H1 (cell line): ENCODE measurements around the gene TEX35. TPM values are rescaled to one million over a fixed set of nuclear protein-coding genes. Genes with fewer than 3 reads are reported as not detected.

ENCODE experiments used
- ATF2 ChIP-seq: IDR thresholded peaks from 2 replicates; pipeline ENCODE4 v1.6.1; 2012; ENCODE audit warnings: low read length, inconsistent platforms
- CEBPB ChIP-seq: IDR thresholded peaks from 2 replicates; pipeline ENCODE4 v1.6.1; 2012; ENCODE audit warnings: low read depth, low read length
- polyA plus RNA-seq, 7 experiments: library from polyadenylated mRNA; depleted of rRNA in 3 of 7; stranded (reverse) in 5 of 7; unstranded in 2 of 7; fragments of >200 nt in 5 of 7; fragments of 200-250 nt in 2 of 7; gene quantifications; 1 replicate in 5 of 7; 2 replicates in 1 of 7; 4 replicates in 1 of 7; pipeline versions ENCODE4 v1.2.1 to v1.2.3, GENCODE V29; 2011 to 2013; ENCODE audit warnings: missing spikeins in 2 of 7, mixed read lengths in 2 of 7
- total RNA-seq: library from RNA; stranded (reverse); fragmentation: NEBNext Ultra II Directional; extraction: Animal tissue kit (Norgen Biotek cat#: 25700); gene quantifications from 2 replicates; pipeline ENCODE4 v1.2.1, GENCODE V29; 2021

The TEX35 gene
- total and polyA plus RNA-seq, 2 of the 8 experiments (the other 6 are each of a cell fraction or from before 2014, with no cell fraction given), result 0.03 TPM; not detected in 1

DNA sequence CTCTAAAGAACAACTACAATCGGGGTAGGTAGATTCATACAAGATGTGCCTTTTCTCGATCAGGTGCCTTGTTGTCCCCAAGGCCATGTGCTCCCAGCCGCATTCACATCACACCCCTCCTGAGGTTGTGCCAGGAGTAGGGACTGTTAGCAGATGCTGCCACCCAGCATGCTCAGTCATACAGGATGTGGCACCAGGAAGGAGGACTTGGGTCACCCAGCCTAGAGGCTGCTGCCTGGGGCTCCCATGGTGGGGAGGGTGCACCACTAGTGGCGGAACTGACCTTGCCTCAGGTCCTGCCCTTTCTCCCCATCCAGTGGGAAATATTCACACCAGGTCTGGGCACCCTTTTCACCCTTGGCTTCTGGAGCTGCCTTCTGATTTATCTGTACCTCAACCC lies 8.3 kb downstream of the TEX35 start (continued):
- TF ChIP-seq ATF2 (no peak), CEBPB (no peak)
